ENCODE measurements around the gene MDGA2. TPM values are rescaled to one million over a fixed set of nuclear protein-coding genes. Genes with fewer than 3 reads are reported as not detected.

Gene MDGA2
- total RNA-seq, 2 experiments from 2014 or later, result not detected

- H3K9me3 Mint-ChIP-seq, result peaks cover 5% of the 10 kb centered on the region
- no peak for DNase-seq
These were observed 175.0 kb downstream of the MDGA2 start for GRCh38 chr14:47500369-47500768.

DNA sequence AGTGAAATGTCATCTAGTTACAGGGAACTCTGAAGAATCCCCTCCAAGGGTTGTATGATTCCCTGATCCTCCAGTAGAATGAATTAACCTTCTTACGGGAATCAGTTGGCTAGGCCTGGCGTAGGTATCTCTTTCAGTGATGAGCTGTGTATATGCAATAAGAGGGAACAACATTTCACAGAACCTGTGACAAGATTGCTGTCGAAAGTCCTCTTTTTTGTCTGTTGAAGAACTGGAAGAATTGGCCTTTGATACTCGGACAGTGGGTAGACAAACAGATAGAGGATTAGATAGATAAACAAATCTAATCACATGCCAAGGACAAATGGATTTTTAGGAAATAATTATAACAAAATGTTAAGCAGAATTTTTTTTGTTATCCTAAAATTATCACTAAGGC is 184.6 kb downstream of the MDGA2 start:
- H3K9me3 Mint-ChIP-seq, result peaks cover 7% of the 10 kb centered on the region
- DNase-seq, result no peak
- no peak overlapping the region for H3K27ac Mint-ChIP-seq
- no peaks in the 10 kb centered on the region for H3K36me3 Mint-ChIP-seq (ENCODE audit: low read depth)
- ChIA-PET CTCF (no interaction called here), POLR2A (no interaction called here)
- no peaks in the 10 kb centered on the region for H3K4me1 Mint-ChIP-seq
- no peaks in the 10 kb centered on the region for H3K27me3 Mint-ChIP-seq
- H3K4me3 Mint-ChIP-seq, result no peak overlapping the region

More at GRCh38 chr14:47500369-47500768, 175.0 kb downstream of the MDGA2 start:
- Mint-ChIP-seq H3K27ac (no peak overlapping the region), H3K4me1 (no peaks in the 10 kb centered on the region), H3K27me3 (no peaks in the 10 kb centered on the region), H3K4me3 (no peak overlapping the region), H3K36me3 (ENCODE audit: low read depth) (no peaks in the 10 kb centered on the region)
- ChIA-PET CTCF (no interaction called here), POLR2A (no interaction called here)

DNA sequence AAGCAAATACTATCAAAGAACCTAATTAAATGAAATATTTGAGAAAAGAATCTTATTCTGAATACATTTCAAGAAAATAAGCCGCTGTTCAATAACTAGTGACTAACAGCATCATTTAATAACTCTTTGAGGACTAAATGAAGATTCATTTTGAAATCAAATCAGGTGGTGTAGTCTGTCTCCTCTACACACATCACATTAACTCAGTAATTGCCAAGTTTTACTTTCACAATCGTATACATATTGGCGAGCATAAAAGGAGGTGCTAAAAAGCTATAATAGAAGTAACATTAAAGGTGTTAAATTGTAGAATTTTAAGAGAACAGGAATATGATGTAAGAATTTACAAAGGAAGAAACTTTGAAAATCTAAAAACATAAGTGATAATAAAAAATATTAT is 185.1 kb downstream of the MDGA2 start:
- no peak for DNase-seq
- Mint-ChIP-seq H3K27me3 (no peaks in the 10 kb centered on the region), H3K27ac (no peak overlapping the region), H3K4me3 (no peak overlapping the region), H3K36me3 (ENCODE audit: low read depth) (no peaks in the 10 kb centered on the region), H3K4me1 (no peaks in the 10 kb centered on the region), H3K9me3 (peaks cover 5% of the 10 kb centered on the region)
- ChIA-PET POLR2A (no interaction called here), CTCF (no interaction called here)

DNA sequence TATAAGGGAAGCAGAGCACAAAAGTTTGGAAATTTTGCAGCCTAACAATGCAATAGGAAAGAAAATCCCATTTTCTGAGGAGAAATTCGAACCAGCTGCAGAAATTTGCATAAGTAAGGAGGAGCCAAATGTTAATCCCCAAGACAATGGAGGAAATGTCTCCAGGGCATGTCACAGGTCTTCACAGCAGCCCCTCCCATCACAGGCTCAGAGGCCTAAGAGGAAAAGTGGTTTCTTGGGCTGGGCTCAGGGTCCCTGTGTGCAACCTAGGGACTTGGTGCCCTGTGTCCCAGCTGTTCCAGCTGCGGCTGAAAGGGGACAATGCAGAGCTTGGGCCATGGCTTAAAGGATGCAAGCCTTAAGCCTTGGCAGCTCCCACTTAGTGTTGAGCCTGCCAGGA is 190.0 kb downstream of the MDGA2 start:
- no peaks in the 10 kb centered on the region for H3K27me3 Mint-ChIP-seq
- H3K4me3 Mint-ChIP-seq, result no peak overlapping the region
- no peaks in the 10 kb centered on the region for H3K9me3 Mint-ChIP-seq
- no peak overlapping the region for H3K27ac Mint-ChIP-seq
- no peak for DNase-seq
- ChIA-PET CTCF (no interaction called here), POLR2A (no interaction called here)
- H3K36me3 Mint-ChIP-seq (ENCODE audit: low read depth), result no peaks in the 10 kb centered on the region
- no peaks in the 10 kb centered on the region for H3K4me1 Mint-ChIP-seq

- no peak overlapping the region for H3K4me3 Mint-ChIP-seq
- no peaks in the 10 kb centered on the region for H3K4me1 Mint-ChIP-seq
- no peak overlapping the region for H3K27ac Mint-ChIP-seq
- H3K9me3 Mint-ChIP-seq, result no peaks in the 10 kb centered on the region
- no peak for DNase-seq
- CTCF ChIA-PET, result no interaction called here
- H3K36me3 Mint-ChIP-seq (ENCODE audit: low read depth), result no peaks in the 10 kb centered on the region
- no peaks in the 10 kb centered on the region for H3K27me3 Mint-ChIP-seq
- POLR2A ChIA-PET, result no interaction called here
These were observed 192.0 kb downstream of the MDGA2 start for GRCh38 chr14:47483449-47483848.

- Mint-ChIP-seq H3K4me3 (no peak overlapping the region), H3K27ac (no peak overlapping the region), H3K9me3 (peaks cover 11% of the 10 kb centered on the region), H3K36me3 (ENCODE audit: low read depth) (no peaks in the 10 kb centered on the region), H3K27me3 (no peaks in the 10 kb centered on the region), H3K4me1 (no peaks in the 10 kb centered on the region)
- POLR2A ChIA-PET, result no interaction called here
- CTCF ChIA-PET, result no interaction called here
- no peak for DNase-seq
These were observed 204.3 kb downstream of the MDGA2 start for GRCh38 chr14:47471075-47471474.

DNA sequence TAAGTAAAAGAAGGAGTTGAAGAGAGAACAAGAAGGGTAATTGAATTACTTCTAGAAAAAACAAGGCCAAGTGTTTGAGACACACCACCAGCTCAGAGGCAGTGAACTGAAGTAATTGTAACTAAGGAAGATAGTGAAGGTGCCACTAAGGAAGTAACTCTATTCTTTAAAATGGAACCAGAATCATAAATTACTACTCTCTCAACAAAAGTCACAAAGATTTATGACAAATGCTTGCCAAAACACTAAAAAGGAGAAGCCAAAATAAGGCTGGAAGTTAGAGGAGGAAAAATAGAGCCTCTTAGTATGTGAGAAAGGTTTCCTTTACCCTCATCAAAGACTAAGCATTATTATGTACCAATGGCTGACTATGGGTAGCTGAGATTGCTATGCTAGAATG is 208.5 kb downstream of the MDGA2 start:
- POLR2A ChIA-PET, result no interaction called here
- CTCF ChIA-PET, result no interaction called here

GRCh38 chr14:47454025-47454424 is 221.4 kb downstream of the MDGA2 start:
- no peak for DNase-seq
- H3K36me3 Mint-ChIP-seq (ENCODE audit: low read depth), result no peaks in the 10 kb centered on the region
- CTCF ChIA-PET, result no interaction called here
- H3K4me3 Mint-ChIP-seq, result no peak overlapping the region
- no peak overlapping the region for H3K27ac Mint-ChIP-seq
- H3K9me3 Mint-ChIP-seq, result peaks cover 8% of the 10 kb centered on the region
- H3K4me1 Mint-ChIP-seq, result no peaks in the 10 kb centered on the region
- POLR2A ChIA-PET, result no interaction called here
- no peaks in the 10 kb centered on the region for H3K27me3 Mint-ChIP-seq

More for the DNA sequence above, 208.5 kb downstream of the MDGA2 start:
- H3K4me1 Mint-ChIP-seq, result no peaks in the 10 kb centered on the region
- H3K36me3 Mint-ChIP-seq (ENCODE audit: low read depth), result no peaks in the 10 kb centered on the region
- H3K27me3 Mint-ChIP-seq, result no peaks in the 10 kb centered on the region
- H3K27ac Mint-ChIP-seq, result no peak overlapping the region
- no peak for DNase-seq
- H3K9me3 Mint-ChIP-seq, result peaks cover 5% of the 10 kb centered on the region
- no peak overlapping the region for H3K4me3 Mint-ChIP-seq

DNA sequence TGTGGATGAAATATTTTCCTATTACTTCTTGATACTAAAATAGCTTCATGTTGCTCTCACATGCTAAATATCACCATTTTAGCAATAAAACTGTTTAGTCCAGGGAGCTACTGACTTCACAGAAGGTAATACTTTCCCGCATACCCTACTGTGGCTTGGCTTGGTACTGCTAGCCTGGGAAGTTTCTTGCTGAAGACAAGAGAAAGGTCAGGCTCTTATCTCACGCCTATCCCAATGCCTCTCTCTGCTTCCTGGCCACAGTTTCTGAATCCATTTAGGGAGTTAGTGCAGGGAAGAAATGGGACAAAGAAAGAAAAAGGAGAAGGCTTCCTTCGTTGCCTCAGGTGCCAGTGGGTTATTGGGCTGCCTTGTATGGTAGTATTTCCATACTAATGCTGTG is 228.3 kb downstream of the MDGA2 start:
- H3K4me1 Mint-ChIP-seq, result no peaks in the 10 kb centered on the region
- no peak overlapping the region for H3K4me3 Mint-ChIP-seq
- ChIA-PET CTCF (no interaction called here), POLR2A (no interaction called here)
- peaks cover 9% of the 10 kb centered on the region for H3K9me3 Mint-ChIP-seq
- H3K36me3 Mint-ChIP-seq (ENCODE audit: low read depth), result no peaks in the 10 kb centered on the region
- no peaks in the 10 kb centered on the region for H3K27me3 Mint-ChIP-seq
- no peak overlapping the region for H3K27ac Mint-ChIP-seq
- no peak for DNase-seq

GRCh38 chr14:47442211-47442610 is 233.2 kb downstream of the MDGA2 start:
- Mint-ChIP-seq H3K4me3 (no peak overlapping the region), H3K27ac (no peak overlapping the region), H3K4me1 (no peaks in the 10 kb centered on the region), H3K9me3 (peaks cover 6% of the 10 kb centered on the region), H3K36me3 (ENCODE audit: low read depth) (no peaks in the 10 kb centered on the region), H3K27me3 (no peaks in the 10 kb centered on the region)
- no peak for DNase-seq
- ChIA-PET POLR2A (no interaction called here), CTCF (no interaction called here)

- Mint-ChIP-seq H3K27ac (no peak overlapping the region), H3K27me3 (no peaks in the 10 kb centered on the region), H3K4me3 (no peak overlapping the region), H3K4me1 (no peaks in the 10 kb centered on the region), H3K9me3 (peaks cover 5% of the 10 kb centered on the region), H3K36me3 (ENCODE audit: low read depth) (no peaks in the 10 kb centered on the region)
- DNase-seq, result no peak
- POLR2A ChIA-PET, result no interaction called here
- CTCF ChIA-PET, result no interaction called here
These were observed 235.5 kb downstream of the MDGA2 start for GRCh38 chr14:47439953-47440352.

- no peaks in the 10 kb centered on the region for H3K36me3 Mint-ChIP-seq (ENCODE audit: low read depth)
- no peaks in the 10 kb centered on the region for H3K27me3 Mint-ChIP-seq
- no peak for DNase-seq
- peaks cover 5% of the 10 kb centered on the region for H3K9me3 Mint-ChIP-seq
- ChIA-PET CTCF (no interaction called here), POLR2A (no interaction called here)
- no peak overlapping the region for H3K27ac Mint-ChIP-seq
- no peak overlapping the region for H3K4me3 Mint-ChIP-seq
- no peaks in the 10 kb centered on the region for H3K4me1 Mint-ChIP-seq
These were observed 236.7 kb downstream of the MDGA2 start for GRCh38 chr14:47438650-47439140.

GRCh38 chr14:47435331-47435965 is 240.0 kb downstream of the MDGA2 start:
- ChIA-PET CTCF (no interaction called here), POLR2A (no interaction called here)
- Mint-ChIP-seq H3K4me3 (no peak overlapping the region), H3K27me3 (no peaks in the 10 kb centered on the region), H3K36me3 (ENCODE audit: low read depth) (no peaks in the 10 kb centered on the region), H3K9me3 (peaks cover 2% of the 10 kb centered on the region), H3K4me1 (no peaks in the 10 kb centered on the region), H3K27ac (no peak overlapping the region)
- DNase-seq, result no peak

DNA sequence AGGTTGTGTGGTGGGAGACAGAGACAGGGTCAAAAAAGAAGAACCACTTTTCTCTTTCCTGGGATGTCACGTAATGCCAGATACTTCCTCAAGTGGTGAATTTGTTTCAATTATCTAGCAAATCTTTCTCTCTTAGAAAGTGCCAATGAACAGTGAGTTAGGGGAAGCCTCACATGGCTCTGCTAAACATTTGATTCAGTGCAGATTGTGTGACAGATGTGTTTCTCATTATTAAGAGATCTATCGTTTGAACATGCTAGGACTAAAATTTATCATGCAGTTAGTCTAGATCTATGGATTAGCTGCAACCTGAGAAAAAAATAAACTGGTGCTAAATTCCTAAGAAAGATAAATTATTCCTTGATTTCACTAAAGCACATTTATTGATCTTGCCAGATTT is 247.8 kb downstream of the MDGA2 start:
- Mint-ChIP-seq H3K27me3 (no peaks in the 10 kb centered on the region), H3K4me3 (no peak overlapping the region), H3K4me1 (no peaks in the 10 kb centered on the region), H3K9me3 (no peaks in the 10 kb centered on the region), H3K36me3 (ENCODE audit: low read depth) (no peaks in the 10 kb centered on the region), H3K27ac (no peak overlapping the region)
- POLR2A ChIA-PET, result no interaction called here
- CTCF ChIA-PET, result no interaction called here
- DNase-seq, result no peak

- ChIA-PET CTCF (no interaction called here), POLR2A (no interaction called here)
- no peaks in the 10 kb centered on the region for H3K27me3 Mint-ChIP-seq
- no peak overlapping the region for H3K27ac Mint-ChIP-seq
- no peak for DNase-seq
- H3K4me3 Mint-ChIP-seq, result no peak overlapping the region
- H3K36me3 Mint-ChIP-seq (ENCODE audit: low read depth), result no peaks in the 10 kb centered on the region
- no peaks in the 10 kb centered on the region for H3K9me3 Mint-ChIP-seq
- no peaks in the 10 kb centered on the region for H3K4me1 Mint-ChIP-seq
These were observed 250.1 kb downstream of the MDGA2 start for GRCh38 chr14:47425302-47425701.
